Right ventricle myocardium inferior (tissue), 1 donor: Measurements from ENCODE around the gene ZNF280D. TPM values are rescaled to one million over a fixed set of nuclear protein-coding genes. Genes with fewer than 3 reads are reported as not detected.

Source experiments
- ATAC-seq: fragments of 200-7000 bp; cut with Tn5 transposase; one replicate; pipeline ENCODE4 v1.9.1; 2020; ENCODE audit warnings: mild to moderate bottlenecking, moderate library complexity
- DNase-seq: peaks from one replicate; pipeline ENCODE4 v3.0.0; 2021; ENCODE audit errors: missing footprints
- intact Hi-C: fragments of 100-400 bp; cut with DNase I; formaldehyde crosslinking; loops from one replicate; pipeline ENCODE4 v1.11.0; 2022
- total RNA-seq: library from RNA; stranded (reverse); fragmentation: NEBNext Ultra II Directional; extraction: Animal tissue kit (Norgen Biotek cat#: 25700); gene quantifications from one replicate; pipeline ENCODE4 v1.2.1, GENCODE V29; 2021
- donor health status: DM: no; HTN: yes; CAD: no; lungs with severe emphysema.

Gene ZNF280D
- total RNA-seq, 1 donor from 2014 or later: 20.8 TPM

DNA sequence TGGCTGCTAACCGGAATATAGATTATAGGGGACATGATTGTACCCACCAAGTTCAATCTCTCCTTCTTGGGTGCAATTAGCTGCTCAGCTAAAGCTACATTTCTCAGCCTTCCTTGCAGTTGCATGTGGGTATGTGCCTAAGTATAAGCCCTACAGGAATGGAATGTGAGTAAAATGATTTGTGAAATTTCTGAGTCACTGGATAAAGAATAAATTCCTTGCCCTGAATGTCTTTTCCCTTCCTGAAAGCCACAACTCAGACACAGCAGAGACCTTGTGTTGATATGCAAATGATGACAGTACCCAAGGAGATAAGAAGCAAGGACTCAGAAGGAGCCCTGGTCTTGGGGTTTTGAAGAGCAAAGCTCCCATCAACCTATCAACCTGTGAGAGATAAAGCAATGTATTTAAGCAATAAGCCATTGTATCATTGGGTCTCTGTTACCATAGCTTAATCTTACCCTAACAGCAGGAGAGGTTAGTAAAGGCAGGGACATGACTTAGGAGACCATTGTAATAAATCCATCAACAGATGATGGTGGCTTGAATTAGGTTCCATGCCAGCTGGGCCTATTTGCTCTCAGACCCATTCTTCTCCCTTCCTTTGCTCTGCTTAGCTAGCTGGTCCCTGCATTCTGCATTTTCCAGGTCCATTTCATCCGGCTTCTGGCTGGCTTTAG, 25.6 kb upstream of the ZNF280D start:
- ATAC-seq (no peak), DNase-seq (no peak)
- intact Hi-C loops: no loop called here

DNA sequence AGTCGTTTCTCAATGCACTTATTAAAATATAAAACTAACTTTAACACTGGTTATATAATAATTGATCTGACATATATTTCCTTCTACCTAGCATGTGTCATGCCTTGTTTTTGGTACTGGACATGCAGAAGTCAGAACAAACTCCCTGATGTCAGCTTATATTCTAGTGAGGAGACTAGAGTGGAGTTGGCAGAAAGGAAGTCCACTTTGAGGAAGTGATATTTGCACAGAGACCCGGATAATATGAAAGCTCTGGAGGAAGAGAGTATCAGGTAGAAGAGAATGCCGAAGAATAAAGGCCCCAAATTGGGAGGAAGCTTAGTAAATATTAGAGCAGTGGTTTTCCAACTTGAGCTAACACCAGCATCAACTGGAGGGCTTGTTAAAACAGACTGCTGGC, 24.6 kb upstream of the ZNF280D start:
- DNase-seq: no peak
- no peak for ATAC-seq
- intact Hi-C loops: no loop called here

DNA sequence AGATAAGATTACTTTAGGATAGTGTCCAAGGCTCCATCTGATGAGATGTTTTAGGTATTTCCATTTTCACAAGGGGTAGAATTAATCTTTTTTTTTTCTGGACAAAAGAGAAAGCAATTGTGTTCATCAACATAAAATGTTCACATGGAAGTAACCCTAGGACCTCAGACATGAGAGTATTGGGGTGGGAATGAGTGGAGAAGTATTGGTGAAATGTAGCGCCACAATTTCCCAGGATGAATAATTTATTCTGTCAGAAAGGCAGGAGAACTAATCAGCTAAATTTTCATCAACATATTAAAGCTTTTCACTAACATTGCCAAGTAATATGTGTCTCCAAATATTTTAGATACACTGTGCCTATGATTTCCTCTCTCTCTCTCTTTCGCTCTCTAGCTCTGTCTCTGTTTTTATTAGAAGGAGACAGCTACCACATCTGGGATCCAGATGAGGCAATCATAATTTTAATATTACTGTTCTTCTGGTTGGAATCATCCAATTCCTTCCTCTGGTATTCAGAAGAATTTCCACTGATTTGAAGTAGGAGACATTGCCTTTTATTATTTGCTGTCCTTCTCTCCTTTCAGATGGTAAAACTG, 21.6 kb upstream of the ZNF280D start:
- DNase-seq (no peak), ATAC-seq (peak; percentile 34)
- intact Hi-C loops: no loop called here

DNA sequence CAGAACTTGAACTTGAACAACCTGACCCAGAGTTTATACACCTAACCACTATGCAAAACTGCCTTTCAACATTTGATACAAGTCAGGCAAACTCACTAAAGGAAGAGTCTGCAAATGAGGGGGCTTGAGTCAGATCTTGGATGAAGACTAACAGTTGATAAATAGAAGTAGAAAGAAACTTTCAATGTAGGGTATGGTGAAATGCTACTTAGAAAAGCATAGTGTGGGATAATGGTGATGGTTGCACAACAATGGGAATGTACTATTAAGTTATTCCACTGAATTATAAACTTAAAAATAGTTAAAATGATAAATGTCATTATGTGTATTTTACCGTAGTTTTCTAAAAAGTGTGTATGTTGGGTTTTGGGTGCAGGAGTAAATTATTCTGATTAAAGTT, 19.7 kb upstream of the ZNF280D start:
- ATAC-seq (no peak), DNase-seq (no peak)
- intact Hi-C loops: no loop called here

DNA sequence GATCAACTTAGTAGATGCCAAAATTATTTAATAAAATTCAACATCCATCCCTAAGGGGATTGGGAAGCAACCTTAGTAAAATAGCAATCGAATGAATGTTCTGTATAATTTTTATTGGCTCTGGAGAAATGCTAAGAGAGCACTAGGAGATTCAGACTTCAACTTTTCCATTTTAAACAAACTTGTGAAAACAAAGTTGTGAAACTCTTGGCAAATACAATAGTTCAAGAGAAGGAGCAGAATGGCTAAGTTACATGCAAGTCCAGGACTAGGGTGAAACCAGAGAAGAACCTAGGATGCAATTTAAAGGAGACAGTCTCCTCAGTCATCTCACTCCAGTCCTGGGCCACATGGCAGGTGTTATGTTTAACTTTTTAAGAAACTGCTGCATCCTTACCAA, 16.7 kb upstream of the ZNF280D start:
- intact Hi-C loops: no loop called here
- no peak for DNase-seq
- ATAC-seq: peak; percentile 62

DNA sequence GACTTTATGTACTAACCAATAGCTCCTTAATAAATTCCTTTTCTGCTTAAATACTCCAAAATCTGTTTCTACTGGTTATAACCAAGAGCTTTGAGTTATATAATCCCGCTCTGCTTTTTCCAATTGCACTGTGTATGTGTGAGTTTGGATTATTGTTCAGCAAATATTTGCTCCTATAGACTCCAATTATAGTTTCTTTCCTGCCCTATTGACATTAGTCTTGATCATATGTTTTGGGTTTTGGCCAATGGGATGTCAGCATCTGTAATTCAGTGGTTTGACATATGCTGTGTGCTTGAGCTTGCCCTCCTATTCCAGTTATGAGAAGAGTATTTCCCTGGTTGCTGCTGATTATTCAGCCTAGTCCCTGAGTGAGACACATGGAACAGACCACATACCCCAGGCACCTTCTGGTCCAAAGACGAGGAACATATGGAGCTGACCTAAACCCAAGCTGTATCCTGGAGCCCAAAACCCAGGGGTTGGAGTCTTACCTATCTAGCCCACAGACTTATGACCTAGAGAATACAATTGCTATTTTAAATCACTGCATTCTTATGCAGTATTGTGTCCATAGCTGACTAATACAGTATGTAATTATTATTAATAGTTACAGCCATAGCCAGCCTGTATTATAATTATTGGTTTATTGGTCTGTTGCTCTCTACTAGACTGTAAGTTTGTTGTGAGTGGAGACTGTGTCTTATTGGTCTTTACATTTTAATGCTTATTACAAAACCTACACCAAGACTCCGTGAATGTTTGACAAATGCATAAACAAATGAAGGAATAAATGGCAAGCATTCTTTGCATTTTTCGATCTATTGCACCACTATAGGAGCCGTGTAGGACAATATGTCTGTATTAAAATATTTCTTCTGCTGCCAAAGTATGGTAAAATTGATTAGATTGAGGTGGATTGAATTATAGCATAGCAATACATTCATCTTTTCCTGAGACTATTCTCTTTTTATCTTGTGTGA, 11.7 kb upstream of the ZNF280D start:
- no peak for ATAC-seq
- DNase-seq: no peak
- intact Hi-C loops: no loop called here

DNA sequence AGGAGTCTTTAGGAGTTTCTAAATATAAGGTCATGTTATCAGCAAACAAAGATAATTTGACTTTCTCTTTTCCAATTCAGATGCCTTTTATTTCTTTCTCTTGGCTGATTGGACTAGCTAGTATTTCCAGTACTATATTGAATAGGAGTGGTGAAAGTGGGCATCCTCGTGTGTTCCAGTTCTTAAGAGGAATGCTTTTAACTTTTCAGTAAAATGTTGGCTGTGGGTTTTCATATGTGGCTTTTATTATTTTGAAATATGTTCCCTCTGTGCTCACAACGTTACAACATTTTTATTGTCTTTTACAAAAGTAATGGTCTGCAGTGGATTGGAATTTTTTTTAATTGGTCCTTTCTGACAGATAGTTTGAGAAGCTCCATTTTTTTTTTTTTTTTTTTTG, 8.2 kb upstream of the ZNF280D start:
- intact Hi-C loops: no loop called here
- ATAC-seq (no peak), DNase-seq (no peak)

DNA sequence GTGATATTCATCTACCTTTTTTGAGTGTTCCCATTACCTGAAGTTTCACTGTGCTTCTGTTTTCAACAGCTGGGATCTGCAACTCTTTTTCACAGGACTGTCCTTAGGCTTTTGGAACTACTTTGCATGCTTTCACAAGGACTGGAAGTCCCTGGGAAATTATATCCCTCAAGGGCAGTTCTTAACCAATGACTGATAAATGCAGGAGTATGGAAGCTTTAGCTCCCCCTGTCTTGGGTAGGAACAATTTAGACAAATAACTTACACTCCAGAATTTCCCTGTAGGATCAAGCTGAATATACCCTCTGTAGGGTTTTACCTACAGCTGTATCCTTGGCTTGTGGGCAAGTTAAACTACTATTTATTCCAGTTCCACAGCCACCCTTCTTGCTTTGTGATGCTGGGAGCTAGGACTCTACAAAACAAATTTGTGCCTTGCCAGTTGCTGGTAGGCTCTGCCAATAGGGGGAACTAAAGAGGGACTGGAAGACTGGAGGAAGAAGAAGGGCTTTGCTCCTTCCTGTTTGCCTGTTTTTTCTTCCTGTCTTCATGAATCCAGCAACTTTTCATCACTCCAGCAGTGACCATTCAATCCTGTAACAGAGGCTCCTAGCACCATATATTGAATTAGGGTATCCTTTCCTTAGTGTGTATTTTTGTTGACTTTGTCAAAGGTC, 6.8 kb upstream of the ZNF280D start:
- intact Hi-C loops: loop anchor here (10.0 kb wide), 2 partner anchors 65 to 175 kb away; partner anchors contain the start of gene TCF12
- no peak for ATAC-seq

DNA sequence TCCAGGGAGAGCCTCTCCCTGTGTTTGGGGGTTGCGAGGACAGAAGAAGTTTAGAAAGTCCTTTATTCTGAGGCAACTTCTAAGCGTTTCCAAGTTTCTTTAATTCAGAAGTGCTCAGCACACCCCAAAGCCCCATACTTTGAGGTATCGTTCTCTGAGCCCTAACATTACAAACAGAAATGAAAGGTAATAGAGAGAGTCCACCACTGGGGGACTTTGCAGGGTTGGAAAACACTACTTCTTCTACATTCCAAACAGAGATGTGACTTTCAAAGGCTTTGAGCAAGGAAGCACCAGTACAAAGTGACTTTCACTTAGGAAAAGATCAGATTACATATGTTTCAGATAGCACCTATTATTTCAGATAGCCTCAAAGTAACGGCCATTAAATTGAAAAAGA, 6.2 kb upstream of the ZNF280D start:
- DNase-seq: no peak
- intact Hi-C loops: loop anchor here (10.0 kb wide), 2 partner anchors 65 to 175 kb away; partner anchors contain the start of gene TCF12

More for the DNA sequence above, 6.8 kb upstream of the ZNF280D start:
- DNase-seq: no peak

DNA sequence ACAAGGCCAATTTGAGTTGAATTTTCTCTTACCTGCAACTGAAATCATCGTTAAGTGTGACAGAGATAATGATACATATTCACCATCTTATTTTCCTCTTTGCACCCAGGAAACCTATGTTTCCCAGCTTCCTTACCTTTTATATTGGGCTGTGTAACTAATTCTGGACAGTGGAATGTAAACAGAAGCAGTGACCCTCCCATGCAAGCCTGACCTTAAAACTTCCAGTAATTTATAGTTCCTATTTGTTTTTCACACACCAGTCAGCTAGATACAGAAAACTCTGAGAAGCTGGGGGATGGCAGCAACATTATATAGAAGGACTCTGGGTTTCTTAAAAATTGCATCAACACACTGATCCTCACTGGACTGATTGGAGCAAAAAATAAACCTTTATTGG, 4.5 kb upstream of the ZNF280D start:
- intact Hi-C loops: loop anchor here (10.0 kb wide), 2 partner anchors 63 to 177 kb away; partner anchors contain the start of gene TCF12
- ATAC-seq (no peak), DNase-seq (no peak)

More for the DNA sequence above, 6.2 kb upstream of the ZNF280D start:
- ATAC-seq: no peak

DNA sequence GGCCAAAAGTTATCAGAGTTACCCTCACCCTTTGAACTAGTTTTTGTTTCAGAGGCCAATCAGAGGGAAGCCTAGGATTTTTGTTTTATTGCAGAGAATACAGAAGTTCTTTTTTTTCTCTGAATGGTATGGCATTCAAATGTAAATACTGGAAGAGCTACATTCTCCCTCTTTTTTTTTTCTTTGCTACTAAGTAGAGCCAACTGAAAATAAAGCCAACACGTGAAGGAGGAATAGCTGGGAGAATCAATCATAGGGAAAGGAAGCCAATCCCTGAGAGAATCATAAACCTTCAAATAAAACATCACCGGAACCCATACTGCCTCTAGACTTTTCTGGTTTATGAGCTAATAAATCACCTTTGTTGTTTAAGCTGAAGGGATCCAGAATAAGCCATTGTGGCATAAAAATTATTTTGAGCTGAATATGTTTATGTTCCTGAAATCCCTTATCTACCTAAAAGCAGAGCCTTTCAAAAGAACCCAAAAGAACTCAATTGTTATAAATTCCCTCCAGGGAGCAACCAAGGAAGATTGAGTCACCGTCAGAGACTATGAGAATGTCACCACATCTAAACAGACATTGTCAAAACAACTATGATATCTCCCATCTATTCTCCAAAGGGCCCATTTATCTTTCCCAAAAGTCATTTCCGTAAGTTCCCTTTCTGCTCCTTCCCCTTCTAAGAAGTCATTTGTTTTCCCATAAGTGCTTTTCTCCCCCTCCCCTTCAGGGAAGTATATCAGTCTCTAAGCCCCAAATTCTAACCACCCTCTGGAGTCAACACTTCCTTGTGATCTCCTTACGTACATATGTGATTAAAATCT, 3.8 kb upstream of the ZNF280D start:
- intact Hi-C loops: loop anchor here (10.0 kb wide), 2 partner anchors 62 to 178 kb away; partner anchors contain the start of gene TCF12
- DNase-seq: no peak
- ATAC-seq: no peak

DNA sequence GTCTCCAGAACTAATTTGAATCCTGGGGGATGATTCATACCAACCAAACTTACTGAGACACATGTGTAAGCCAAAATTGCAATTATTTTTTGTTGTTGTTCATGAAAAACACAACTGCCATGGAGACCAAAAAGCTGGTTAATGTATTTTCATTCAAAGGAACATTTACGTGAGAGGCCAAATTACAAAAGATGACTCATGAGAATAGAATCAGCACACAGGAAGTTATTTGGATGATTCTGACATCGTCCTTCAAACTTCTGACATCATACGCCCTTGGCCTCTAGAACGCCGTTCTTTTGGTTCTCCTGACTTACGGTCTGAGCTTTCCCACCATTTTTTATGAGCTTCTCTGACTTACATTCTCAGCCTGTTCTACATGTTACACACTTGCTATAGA, 3.0 kb upstream of the ZNF280D start:
- DNase-seq (no peak), ATAC-seq (no peak)
- intact Hi-C loops: loop anchor here (10.0 kb wide), 2 partner anchors 62 to 178 kb away; partner anchors contain the start of gene TCF12

DNA sequence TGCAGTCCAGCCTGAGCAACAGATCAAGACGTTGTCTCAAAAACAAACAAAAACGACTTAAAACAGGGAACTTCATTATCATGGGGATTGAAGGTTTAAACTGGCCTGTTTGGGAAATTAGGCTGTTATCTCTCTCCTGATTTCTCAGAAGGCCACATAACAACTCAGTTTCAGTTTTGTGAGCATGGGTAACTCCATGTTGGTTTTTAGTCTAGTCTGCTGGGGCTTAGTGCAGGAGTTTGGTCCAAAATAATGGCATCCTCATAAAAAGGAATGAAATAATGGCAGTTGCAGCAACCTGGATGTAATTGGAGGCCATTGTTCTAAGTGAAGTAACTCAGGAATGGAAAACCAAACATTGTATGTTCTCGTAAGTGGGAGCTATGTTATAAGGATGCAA, 2.3 kb upstream of the ZNF280D start:
- DNase-seq (no peak), ATAC-seq (no peak)
- intact Hi-C loops: loop anchor here (10.0 kb wide), 2 partner anchors 61 to 179 kb away; partner anchors contain the start of gene TCF12

DNA sequence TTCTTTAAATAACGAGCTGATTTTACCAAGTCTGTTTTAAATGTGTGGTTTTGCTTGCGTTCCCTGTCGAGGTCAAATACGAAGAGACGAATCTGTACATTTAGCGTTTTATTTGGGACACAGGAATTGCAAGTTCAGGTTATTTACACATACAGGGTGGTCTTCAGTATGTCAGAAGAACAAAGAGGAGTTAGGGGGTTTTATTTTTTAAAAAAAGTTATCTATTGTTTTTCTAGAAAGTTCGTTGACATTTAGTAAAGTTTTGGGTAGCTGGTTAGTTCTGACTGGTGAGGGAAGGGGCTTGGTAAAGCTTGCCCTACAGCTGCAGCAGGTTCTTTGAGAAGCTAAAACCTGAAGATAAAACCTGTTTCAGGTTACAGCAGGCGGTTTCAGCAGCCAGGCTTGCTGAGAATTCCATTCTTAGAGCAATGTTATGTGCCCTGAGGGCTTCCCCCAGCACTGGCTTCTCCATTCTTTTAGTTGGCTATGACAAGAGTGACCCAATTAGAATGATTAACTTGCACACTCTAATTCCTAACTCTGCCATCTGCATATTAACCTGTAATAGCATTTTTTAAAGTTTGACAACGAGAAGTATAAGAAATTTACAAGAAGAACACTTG, 815 bp upstream of the ZNF280D start:
- ATAC-seq: no peak
- no peak for DNase-seq
- intact Hi-C loops: loop anchor here (5.0 to 10.0 kb wide), 3 partner anchors 59 to 181 kb away; partner anchors contain the start of gene TCF12

DNA sequence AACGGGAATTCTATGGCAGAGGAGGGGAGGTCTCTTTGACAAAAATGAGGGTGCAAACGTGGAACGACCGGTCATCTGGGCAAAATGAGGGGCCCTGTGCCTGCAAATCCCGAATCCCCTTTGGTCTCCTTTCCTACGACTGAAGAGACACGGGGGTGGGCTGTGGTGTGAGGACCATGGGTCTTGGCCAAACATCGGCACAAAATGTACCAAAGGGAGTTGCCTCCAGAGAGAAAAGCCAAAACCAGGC, 498 bp downstream of the ZNF280D start:
- no peak for ATAC-seq
- DNase-seq: no peak
- intact Hi-C loops: loop anchor here (1.0 to 10.0 kb wide), 4 partner anchors 58 to 182 kb away; partner anchors contain the start of gene TCF12

DNA sequence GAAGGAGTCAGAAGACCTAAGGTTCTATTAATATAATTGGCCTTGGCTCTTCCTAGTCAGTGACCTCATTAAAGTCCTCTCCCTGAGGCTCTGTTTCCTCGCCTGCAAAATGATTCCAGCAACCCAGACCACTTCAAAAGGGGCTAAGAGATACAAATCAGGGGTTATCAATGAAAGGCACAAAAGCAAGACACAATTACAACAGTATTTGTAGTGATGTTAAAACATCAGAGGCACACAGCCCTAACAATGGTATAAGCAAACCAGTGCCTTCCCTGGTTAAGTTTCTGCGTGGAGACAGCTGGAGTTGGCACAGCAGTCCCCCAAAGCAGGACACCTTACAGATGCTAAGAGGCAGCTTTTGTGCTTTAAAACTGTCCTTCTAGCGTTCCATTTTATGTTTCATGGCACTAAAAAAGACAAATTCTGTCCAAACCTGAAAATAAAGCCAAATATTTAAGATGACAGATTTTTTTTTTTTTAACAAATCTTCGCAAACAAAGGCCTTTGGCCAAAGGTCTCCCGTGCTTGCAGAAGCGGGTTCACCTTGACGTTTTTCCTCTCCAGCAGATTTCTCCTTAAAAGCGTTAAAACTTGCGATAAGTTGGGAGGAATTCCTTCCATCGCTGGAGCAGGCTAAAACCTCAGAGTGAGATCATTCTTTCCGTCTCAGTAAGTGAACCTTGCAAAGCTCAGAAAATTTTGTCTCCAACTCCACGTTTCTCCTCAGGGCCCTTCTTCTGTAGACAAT, 999 bp downstream of the ZNF280D start:
- intact Hi-C loops: loop anchor here (5.0 to 10.0 kb wide), 3 partner anchors 58 to 182 kb away; partner anchors contain the start of gene TCF12

DNA sequence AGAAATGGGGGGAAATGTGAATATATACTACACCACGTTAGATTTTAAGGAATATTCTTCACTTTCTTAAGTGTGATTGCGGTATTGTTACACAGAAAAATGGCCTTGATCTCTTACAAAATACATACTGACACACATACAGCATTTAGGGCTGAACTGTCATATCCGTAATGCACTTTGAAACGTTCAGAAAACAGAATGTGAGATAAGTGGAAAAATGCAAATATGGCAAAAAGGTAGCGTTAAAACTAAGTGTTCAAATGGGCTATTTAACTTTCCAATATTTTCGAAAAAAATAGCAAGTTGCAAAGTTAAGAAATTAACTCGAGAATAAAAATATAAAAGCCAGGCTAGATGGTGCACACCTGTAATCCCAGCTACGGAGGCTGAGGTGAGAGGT, 1.8 kb downstream of the ZNF280D start:
- no peak for DNase-seq
- no peak for ATAC-seq
- intact Hi-C loops: loop anchor here (5.0 to 10.0 kb wide), 3 partner anchors 57 to 183 kb away; partner anchors contain the start of gene TCF12

More for the DNA sequence above, 999 bp downstream of the ZNF280D start:
- ATAC-seq (peak; percentile 2), DNase-seq (no peak)
